ENCODE measurements around the gene WDR86.

Gene WDR86

GRCh38 chr7:151429237-151429559 lies 19.4 kb upstream of the WDR86 start:
- no peak for DNase-seq (ENCODE audit: extremely low spot score)
- ChIA-PET CTCF (no interaction called here), POLR2A (no interaction called here)
- TF ChIP-seq, protein P1, sequence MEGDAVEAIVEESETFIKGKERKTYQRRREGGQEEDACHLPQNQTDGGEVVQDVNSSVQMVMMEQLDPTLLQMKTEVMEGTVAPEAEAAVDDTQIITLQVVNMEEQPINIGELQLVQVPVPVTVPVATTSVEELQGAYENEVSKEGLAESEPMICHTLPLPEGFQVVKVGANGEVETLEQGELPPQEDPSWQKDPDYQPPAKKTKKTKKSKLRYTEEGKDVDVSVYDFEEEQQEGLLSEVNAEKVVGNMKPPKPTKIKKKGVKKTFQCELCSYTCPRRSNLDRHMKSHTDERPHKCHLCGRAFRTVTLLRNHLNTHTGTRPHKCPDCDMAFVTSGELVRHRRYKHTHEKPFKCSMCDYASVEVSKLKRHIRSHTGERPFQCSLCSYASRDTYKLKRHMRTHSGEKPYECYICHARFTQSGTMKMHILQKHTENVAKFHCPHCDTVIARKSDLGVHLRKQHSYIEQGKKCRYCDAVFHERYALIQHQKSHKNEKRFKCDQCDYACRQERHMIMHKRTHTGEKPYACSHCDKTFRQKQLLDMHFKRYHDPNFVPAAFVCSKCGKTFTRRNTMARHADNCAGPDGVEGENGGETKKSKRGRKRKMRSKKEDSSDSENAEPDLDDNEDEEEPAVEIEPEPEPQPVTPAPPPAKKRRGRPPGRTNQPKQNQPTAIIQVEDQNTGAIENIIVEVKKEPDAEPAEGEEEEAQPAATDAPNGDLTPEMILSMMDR (IDR thresholded peaks at IDR 0.05; ENCODE audit: control extremely low read depth, extremely low read depth, low read depth, missing control alignments) = no peak

GRCh38 chr7:151428378-151429236 lies 18.8 kb upstream of the WDR86 start:
- TF ChIP-seq, protein P1 (IDR thresholded peaks at IDR 0.05; ENCODE audit: control extremely low read depth, extremely low read depth, low read depth, missing control alignments) = no peak
- DNase-seq (ENCODE audit: extremely low spot score) = no peak
- ChIA-PET CTCF (no interaction called here), POLR2A (no interaction called here)

DNA sequence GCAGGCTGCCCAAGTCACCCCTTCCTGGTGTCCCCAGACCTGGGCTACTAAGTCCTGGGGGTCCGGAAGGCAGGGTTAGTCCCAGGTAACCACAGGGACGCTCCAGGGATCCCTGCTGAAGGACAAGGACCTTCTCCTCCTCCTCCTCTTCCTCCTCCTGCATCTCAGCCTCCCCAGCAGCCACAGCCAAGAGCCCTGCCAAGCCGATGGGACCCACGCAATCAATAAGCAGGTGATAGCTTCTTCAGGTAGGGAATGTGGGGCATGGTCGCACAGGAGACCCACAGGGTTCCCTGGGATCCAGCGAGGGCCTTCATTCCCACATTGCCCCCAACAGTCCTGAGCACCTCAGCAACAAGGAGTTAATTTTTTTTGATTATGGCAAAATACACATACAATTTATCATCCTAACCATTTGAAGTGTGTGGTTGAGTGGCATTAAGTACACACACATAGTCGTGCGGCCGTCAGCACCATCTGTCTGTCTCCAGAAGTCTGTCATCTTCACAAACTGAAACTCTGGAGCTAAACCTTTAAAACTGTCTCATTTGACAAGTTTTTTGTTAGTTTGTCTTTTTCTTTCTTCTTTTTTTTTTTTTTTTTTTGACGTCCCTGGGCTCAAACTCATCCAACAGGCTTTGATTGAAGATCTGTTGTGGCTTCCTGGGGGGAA lies 18.0 kb upstream of the WDR86 start:
- DNase-seq (ENCODE audit: extremely low spot score) = no peak
- TF ChIP-seq, protein P1 (IDR thresholded peaks at IDR 0.05; ENCODE audit: control extremely low read depth, extremely low read depth, low read depth, missing control alignments) = no peak
- CTCF ChIA-PET = no interaction called here
- POLR2A ChIA-PET = no interaction called here

DNA sequence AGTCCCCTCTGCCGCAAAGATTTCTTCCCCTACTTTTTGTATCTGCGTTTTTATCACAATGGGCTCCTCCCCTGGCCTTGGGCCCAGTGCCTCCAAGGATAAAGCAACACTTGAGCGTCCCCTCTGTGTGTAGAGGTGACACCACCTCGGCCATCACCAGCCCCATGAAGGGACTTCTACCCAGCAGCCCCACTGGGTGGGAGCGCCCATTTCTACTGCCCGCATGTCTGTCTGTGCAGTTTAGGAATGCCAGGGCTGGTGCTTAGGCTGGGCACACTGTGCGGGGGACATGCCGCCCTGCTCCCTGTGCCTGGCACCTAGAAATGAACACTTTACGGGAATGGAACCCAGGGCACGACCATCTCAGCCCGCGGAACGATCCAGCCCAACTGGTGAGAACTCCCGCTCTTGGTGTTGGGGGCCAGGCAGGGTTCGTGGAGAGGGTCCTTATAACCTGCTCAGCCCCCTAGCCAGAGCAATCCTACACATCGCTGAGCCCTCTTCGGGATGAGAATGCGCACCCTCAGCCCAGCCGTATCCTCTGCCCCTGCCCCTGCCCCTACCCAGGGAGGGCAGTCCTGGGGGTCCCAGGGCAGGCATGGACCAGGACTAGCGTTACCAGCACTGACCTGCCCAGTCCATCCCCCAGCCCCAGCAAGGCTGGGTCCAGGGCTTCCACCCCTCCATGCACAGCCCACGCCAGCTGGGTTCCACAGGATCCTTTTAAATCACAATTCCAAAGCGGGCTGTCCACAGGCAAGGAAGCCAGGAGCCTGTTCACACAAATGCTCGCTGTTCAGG lies 17.3 kb upstream of the WDR86 start:
- no peak for DNase-seq (ENCODE audit: extremely low spot score)
- ChIA-PET CTCF (no interaction called here), POLR2A (no interaction called here)
- TF ChIP-seq, protein P1 (IDR thresholded peaks at IDR 0.05; ENCODE audit: control extremely low read depth, extremely low read depth, low read depth, missing control alignments) = no peak

GRCh38 chr7:151426441-151426903 lies 16.6 kb upstream of the WDR86 start:
- no peak for DNase-seq (ENCODE audit: extremely low spot score)
- ChIA-PET POLR2A (no interaction called here), CTCF (no interaction called here)
- TF ChIP-seq, protein P1 (IDR thresholded peaks at IDR 0.05; ENCODE audit: control extremely low read depth, extremely low read depth, low read depth, missing control alignments) = no peak

DNA sequence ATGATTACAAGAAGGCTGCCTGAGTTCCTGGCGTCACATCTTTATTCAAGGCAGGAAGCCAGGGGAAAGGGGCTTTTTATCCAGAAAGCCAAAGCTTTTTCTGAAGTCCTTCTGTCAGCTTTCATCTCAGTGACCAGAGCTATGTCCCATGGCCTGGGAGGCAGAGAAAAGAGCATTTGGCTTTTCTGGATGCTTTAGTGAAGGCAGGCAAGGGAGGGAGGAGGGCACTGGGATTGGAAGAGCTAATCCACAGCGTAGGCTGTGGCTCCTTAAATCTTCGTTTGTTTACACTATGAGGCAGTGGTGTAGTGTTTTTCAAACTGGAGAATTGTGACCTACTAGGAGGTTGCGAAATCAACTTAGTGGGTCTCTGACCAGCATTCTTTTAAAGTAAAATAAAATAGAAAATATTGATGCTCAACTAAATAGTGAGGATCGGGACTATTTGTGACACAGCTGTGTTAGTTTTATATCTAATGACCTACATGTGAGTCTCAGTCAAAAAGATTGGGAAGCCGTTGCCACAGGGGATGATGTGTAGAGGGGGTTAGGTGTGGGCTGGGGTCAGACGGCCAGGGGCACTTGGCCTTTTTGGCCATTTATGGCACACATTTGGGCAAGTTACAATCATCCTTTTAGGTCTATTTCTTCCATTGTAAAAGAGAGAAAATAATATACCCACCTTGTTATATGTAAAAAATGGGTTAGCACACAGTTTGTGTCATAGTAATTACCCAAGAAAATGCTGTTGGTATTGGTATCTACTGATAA lies 16.0 kb upstream of the WDR86 start:
- no peak for DNase-seq (ENCODE audit: extremely low spot score)
- TF ChIP-seq, protein P1 (IDR thresholded peaks at IDR 0.05; ENCODE audit: control extremely low read depth, extremely low read depth, low read depth, missing control alignments) = no peak
- POLR2A ChIA-PET = no interaction called here
- CTCF ChIA-PET = no interaction called here

Measured in GM10248 (cell line).